Measurements from ENCODE around the gene KLHL22.

DNA sequence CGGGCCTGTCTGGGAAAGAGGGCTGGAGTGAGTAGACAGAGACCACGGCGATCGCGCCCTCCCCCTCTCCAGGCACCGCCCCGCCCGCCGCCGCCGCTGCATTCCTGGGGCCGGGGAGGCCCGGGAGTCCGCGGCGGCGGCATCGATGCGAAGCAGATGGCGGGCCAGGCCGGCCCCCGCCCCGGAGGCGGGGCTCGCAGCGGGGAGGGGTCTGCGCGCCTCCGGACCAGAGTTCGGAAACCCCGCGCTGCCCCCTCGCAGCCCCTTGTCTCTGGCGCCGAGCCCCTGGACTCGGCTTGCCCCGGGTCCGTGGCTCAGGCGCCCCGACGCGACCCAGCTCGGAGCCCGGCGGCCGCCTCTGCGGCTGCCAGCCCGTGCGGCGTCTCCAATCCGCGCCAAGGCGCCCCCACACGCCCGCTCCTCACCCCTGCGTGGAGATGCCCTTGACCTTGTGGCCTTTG lies 59.3 kb downstream of the KLHL22 start:
- TF ChIP-seq, protein P1, sequence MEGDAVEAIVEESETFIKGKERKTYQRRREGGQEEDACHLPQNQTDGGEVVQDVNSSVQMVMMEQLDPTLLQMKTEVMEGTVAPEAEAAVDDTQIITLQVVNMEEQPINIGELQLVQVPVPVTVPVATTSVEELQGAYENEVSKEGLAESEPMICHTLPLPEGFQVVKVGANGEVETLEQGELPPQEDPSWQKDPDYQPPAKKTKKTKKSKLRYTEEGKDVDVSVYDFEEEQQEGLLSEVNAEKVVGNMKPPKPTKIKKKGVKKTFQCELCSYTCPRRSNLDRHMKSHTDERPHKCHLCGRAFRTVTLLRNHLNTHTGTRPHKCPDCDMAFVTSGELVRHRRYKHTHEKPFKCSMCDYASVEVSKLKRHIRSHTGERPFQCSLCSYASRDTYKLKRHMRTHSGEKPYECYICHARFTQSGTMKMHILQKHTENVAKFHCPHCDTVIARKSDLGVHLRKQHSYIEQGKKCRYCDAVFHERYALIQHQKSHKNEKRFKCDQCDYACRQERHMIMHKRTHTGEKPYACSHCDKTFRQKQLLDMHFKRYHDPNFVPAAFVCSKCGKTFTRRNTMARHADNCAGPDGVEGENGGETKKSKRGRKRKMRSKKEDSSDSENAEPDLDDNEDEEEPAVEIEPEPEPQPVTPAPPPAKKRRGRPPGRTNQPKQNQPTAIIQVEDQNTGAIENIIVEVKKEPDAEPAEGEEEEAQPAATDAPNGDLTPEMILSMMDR (IDR thresholded peaks at IDR 0.05; ENCODE audit: low read depth, low read length, poor library complexity, severe bottlenecking) = no peak
- no peak for TF ChIP-seq EZH2phosphoT487 (IDR thresholded peaks at IDR 0.05; ENCODE audit: borderline replicate concordance, low read length)

All from DOHH2 (cell line).